ENCODE results near the gene LRRC28. TPM values are rescaled to one million over a fixed set of nuclear protein-coding genes. Genes with fewer than 3 reads are reported as not detected.

The LRRC28 gene
- total RNA-seq, 1 donor from 2014 or later = 34.2 TPM

DNA sequence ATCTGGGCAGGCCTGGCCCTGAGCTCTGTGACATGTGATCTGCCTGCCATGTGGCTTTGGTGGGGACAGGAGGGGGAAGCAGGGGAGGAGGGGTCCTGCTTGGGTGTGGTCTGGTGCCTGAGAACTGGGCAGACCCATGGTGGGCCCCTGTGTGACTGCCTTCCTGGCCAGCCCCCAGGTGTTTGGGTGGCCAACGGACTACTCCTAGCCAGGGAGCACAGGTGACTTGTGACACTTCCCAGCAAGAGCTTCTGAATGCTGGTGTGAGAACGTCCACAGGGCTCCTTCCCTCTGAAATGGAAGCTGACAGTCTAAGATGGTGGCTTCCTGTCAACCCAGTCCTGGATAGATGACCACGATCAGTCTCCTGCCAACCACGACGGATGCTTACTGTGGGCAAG lies 178.4 kb downstream of the LRRC28 start:
- no peaks in the 10 kb centered on the region for H3K27me3 ChIP-seq (ENCODE audit: control insufficient read depth, insufficient read depth, low read length)
- no peaks in the 10 kb centered on the region for H3K36me3 ChIP-seq (ENCODE audit: control insufficient read depth, insufficient read depth, low read length)
- no peak for TF ChIP-seq CTCF (IDR thresholded peaks at IDR 0.05; ENCODE audit: insufficient read depth, low read length, poor library complexity, severe bottlenecking)
- H3K4me3 ChIP-seq (ENCODE audit: low read depth, low read length) = no peak overlapping the region
- DNase-seq (ENCODE audit: low read depth) = no peak

GRCh38 chr15:99430881-99431401 lies 179.7 kb downstream of the LRRC28 start:
- no peaks in the 10 kb centered on the region for H3K36me3 ChIP-seq (ENCODE audit: control insufficient read depth, insufficient read depth, low read length)
- no peak for DNase-seq (ENCODE audit: low read depth)
- H3K4me3 ChIP-seq (ENCODE audit: low read depth, low read length) = no peak overlapping the region
- TF ChIP-seq CTCF (IDR thresholded peaks at IDR 0.05; ENCODE audit: insufficient read depth, low read length, poor library complexity, severe bottlenecking) = no peak
- H3K27me3 ChIP-seq (ENCODE audit: control insufficient read depth, insufficient read depth, low read length) = no peaks in the 10 kb centered on the region

DNA sequence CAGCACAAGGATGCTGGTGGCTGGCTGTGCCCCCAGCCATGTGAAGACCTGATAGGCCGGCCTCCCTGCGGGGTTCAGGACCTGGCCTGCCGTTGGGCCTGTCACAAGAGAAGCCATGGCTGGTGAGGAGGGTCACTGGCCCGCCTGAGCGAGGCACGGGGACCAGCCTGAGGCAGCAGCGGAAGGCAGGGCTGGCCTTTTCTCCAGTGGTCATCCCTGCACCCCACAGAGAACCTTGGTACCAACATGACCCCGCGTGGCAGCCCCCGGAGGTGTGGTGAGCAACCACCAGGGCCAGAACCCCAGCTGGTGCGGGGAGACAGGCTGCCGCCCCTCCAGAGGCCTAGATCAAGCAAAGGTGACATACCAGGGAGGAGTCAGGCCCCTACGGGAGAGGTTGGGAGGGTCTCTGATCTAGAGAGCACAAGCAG lies 180.4 kb downstream of the LRRC28 start:
- Histone ChIP-seq H3K4me3 (ENCODE audit: low read depth, low read length) (no peak overlapping the region), H3K27me3 (ENCODE audit: control insufficient read depth, insufficient read depth, low read length) (no peaks in the 10 kb centered on the region), H3K36me3 (ENCODE audit: control insufficient read depth, insufficient read depth, low read length) (no peaks in the 10 kb centered on the region)
- no peak for DNase-seq (ENCODE audit: low read depth)
- no peak for TF ChIP-seq CTCF (IDR thresholded peaks at IDR 0.05; ENCODE audit: insufficient read depth, low read length, poor library complexity, severe bottlenecking)

DNA sequence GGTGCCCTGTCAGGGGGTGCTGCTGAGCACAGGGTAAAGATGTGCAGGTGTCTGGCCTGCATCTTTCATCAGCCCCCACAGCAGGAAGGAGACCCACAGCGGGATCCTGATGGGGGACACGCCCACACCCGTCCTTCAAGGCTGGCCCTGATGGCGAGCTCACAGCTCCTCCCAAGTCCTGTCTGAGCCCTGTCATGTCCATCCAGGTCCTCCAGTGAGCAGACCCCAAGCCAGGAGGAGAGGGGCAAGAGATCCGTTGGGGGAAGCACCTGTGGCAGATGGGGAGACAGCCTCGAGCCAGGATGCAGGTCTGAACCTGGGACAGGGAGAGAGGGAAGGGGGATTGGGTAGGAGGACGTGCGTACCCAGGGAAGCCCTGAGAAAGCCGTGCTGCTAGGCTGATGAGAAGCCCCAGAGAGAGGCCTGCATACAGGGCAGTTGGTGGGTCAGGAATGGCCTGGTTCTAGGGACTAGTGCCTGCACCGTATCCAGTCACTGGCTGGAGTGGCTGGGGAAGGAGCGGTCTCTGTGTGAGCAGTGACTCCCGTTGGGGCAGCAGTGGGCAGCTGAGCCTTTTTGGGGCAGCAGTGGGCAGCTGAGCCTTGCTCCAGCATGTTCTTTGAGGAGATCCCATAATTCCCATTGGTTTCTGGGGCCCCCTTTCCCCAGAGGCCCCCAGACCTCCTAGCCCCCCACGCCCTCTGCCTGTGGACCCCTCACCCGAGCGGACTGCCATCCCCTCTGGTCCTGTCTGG lies 181.2 kb downstream of the LRRC28 start:
- H3K4me3 ChIP-seq (ENCODE audit: low read depth, low read length) = no peak overlapping the region
- no peaks in the 10 kb centered on the region for H3K36me3 ChIP-seq (ENCODE audit: control insufficient read depth, insufficient read depth, low read length)
- no peaks in the 10 kb centered on the region for H3K27me3 ChIP-seq (ENCODE audit: control insufficient read depth, insufficient read depth, low read length)
- DNase-seq (ENCODE audit: low read depth) = no peak
- TF ChIP-seq CTCF (IDR thresholded peaks at IDR 0.05; ENCODE audit: insufficient read depth, low read length, poor library complexity, severe bottlenecking) = no peak

DNA sequence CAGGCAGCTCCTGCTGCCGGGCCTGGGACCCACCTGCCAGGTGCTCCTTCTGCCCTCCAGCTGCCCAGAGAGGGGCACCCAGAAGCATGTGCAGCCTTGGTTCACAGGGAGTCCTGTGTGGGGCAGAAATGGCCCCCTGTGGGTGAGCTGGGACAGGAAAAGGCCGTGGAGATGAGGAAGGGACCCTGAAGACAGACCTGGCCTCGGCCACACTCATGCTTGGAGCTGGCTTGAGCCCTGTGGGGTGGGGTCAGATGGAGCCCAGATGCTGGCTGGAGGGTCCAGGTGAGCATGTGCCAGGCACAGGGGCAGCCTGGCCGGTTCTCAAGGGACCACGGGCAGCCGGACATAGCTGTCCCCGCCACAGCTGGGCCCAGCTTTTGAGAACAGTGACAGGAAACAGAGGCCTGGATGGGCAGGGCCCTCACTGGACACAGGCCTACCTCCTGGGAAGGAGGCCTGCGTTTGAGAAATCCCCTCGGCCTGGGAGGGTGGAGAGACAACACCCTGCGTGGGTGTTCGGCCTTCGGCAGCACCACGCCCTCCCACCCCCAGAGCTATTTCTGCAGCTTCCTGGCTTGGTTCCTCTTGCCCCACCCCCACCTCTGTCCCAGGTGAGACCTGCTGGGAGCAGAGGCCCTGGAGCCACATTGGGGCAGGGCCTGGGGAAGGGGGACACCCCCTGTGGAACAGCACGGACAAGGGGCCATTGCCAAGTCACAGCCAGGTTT lies 181.9 kb downstream of the LRRC28 start:
- DNase-seq (ENCODE audit: low read depth) = no peak
- Histone ChIP-seq H3K36me3 (ENCODE audit: control insufficient read depth, insufficient read depth, low read length) (no peaks in the 10 kb centered on the region), H3K4me3 (ENCODE audit: low read depth, low read length) (no peak overlapping the region), H3K27me3 (ENCODE audit: control insufficient read depth, insufficient read depth, low read length) (no peaks in the 10 kb centered on the region)
- no peak for TF ChIP-seq CTCF (IDR thresholded peaks at IDR 0.05; ENCODE audit: insufficient read depth, low read length, poor library complexity, severe bottlenecking)
